MM.1S (cell line): Measurements from ENCODE around the gene COQ7.

Source experiments
- EZH2phosphoT487 ChIP-seq: fragments of 300-600 bp; sonication (generic); IDR thresholded peaks from 2 replicates; pipeline ENCODE4 v1.6.1; 2018; ENCODE audit warnings: antibody characterized with exemption, low read length
- TF ChIP-seq, protein P1 (sequence below): fragments of 300-600 bp; sonication (generic); IDR thresholded peaks from 2 replicates; pipeline ENCODE4 v1.5.1; 2016; ENCODE audit warnings: antibody characterized with exemption, low read length, mixed read lengths

DNA sequence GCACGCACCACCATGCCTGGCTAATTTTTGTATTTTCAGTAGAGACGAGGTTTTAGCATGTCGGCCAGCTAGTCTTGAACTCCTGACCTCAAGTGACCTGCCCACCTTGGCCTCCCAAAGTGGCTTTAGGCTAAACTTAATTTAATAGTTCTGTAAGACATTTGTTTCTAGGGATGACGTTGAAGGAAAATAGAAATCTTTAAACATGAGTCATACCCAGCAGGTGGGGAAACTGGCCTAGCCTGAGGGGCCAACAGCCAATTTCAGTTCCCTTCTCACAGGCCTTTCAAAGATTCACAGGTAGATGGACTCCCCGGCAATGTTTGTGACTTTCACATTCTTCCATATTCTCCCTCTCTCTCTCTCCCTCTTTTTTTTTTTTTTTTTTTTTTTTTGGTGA is 28.2 kb downstream of the COQ7 start:
- TF ChIP-seq, protein P1, sequence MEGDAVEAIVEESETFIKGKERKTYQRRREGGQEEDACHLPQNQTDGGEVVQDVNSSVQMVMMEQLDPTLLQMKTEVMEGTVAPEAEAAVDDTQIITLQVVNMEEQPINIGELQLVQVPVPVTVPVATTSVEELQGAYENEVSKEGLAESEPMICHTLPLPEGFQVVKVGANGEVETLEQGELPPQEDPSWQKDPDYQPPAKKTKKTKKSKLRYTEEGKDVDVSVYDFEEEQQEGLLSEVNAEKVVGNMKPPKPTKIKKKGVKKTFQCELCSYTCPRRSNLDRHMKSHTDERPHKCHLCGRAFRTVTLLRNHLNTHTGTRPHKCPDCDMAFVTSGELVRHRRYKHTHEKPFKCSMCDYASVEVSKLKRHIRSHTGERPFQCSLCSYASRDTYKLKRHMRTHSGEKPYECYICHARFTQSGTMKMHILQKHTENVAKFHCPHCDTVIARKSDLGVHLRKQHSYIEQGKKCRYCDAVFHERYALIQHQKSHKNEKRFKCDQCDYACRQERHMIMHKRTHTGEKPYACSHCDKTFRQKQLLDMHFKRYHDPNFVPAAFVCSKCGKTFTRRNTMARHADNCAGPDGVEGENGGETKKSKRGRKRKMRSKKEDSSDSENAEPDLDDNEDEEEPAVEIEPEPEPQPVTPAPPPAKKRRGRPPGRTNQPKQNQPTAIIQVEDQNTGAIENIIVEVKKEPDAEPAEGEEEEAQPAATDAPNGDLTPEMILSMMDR: no peak
- TF ChIP-seq EZH2phosphoT487: no peak
